Transverse colon (tissue), 4 donors: ENCODE measurements around the gene CHMP4A.

ENCODE experiments used
- CTCF ChIP-seq, 5 experiments: fragments of 200-600 bp in 3 of 5; fragments of 450-650 bp in 2 of 5; sonication (generic) in 3 of 5; IDR thresholded peaks; 1 replicate in 2 of 5; 2 replicates in 3 of 5; pipeline ENCODE4 v1.5.1; 2016 to 2017; ENCODE audit warnings: antibody characterized with exemption in 5 of 5, inconsistent platforms in 3 of 5, mild to moderate bottlenecking in 2 of 5, moderate library complexity in 1 of 5
- EP300 ChIP-seq: sonication (generic); formaldehyde crosslinking; IDR thresholded peaks from one replicate; pipeline ENCODE4 v1.6.1; 2017; ENCODE audit warnings: antibody characterized with exemption, low read depth
- POLR2A ChIP-seq: fragments of 450-650 bp; IDR thresholded peaks from one replicate; pipeline ENCODE4 v1.6.1; 2016; ENCODE audit warnings: antibody characterized with exemption, mild to moderate bottlenecking, moderate library complexity
- POLR2AphosphoS5 ChIP-seq, 3 donors: sonication (generic); formaldehyde crosslinking; IDR thresholded peaks; one replicate each; pipeline ENCODE4 v1.6.1; 2016; ENCODE audit warnings: antibody characterized with exemption in 3 of 3

- no peak for TF ChIP-seq CTCF (IDR thresholded peaks at IDR 0.05)
- TF ChIP-seq POLR2AphosphoS5 (IDR thresholded peaks at IDR 0.05) = no peak
- no peak for TF ChIP-seq EP300
- no peak for TF ChIP-seq POLR2A
Measured at GRCh38 chr14:24250354-24250753, 37.1 kb upstream of the CHMP4A start.
